NCI-H526 (cell line): Measurements from ENCODE around the gene B3GNT2.
"Not testable (repeated sequence)": the region's sequence is repeated elsewhere in the genome, so short reads cannot be mapped to it uniquely, and the experiment has no call there.

Experiments used
- DNase-seq, 2 experiments: peaks; one replicate each; lab custom pipeline; 2025; lab: John Stamatoyannopoulos, UW

Gene B3GNT2

DNA sequence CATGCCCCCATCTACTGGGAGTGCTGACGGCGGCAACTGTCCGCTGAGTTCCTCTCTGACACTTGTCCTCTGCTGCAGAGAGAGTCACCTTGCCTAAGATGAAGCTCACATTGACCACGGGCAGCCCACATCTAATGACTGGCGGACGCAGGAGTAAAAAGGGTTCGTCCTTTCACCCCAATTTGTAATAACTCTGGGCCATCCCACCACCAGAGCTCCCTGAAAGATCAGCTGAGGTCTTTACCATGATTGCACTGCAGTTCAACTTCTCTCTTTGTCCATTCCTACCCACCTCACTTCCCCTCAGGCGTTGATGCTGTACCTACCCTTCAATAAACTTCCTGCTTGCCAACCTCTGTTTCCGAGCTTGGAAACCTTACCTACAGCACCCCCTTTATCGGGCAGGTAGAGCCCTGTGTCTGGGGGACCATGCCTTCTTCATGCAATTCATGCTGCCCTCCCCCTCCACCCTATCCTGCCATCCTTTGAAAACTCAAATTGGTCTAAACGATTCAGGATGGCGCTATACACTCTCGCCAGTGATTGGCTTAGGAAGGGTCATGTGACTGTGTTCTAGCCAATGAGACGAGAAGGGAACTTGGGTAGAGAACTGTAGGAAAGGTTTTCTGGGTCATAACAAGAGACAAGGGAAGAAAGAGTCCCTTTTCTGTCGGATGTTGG is 10.3 kb upstream of the B3GNT2 start:
- DNase-seq: no peak

DNA sequence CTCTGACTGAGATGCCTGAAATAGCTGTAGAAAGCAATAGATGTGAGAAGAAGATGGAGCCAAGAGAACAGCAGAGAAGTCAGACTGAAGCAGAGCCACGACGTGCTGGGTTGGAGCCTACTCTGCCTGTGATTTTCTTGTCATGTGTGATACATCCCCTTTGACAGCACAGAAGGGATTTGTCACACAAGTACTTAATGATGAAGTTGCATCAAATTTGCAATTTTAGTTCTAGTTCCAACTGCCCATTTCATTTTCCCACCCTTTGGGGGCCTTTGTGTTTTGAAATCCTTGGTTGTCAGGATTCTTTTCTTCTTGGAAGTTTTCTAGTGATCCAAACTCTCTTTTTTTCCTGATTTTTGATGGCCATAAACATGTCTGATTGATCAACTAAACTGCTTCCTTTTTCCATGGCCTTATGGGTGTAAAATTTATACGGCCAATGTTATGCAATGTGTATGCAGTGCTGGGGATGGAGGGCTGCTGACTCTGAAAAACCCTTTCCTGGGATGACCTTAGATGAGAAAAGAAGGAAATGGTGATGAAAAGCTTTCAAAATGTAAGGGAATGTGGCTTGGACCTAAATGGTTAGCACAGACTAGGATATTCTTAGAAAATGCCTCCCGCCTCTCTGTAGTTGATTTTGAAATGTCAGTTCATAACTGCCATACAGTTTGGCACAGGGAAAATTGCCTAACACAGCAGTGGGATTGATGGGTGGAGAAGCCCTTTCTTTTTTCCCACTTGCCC is 9.6 kb upstream of the B3GNT2 start:
- DNase-seq: no peak

DNA sequence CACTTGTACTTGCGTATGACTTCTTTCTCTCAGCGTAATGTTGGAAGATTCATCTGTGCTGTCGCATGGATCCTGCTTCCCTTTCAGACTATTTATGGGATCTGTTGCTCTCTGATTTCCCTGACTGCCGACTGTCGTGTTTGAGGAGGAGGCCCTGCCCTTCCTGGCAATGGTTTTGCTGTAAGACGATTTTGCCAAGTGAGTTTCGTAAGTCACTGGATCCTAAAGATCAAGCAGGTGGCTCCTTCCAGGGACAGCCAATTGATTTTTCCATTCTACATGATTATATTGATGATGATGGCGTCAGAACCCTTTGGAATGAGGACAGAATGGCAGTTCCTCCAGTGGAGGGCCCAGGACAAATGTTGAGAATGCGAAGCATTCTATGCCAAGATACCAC is 8.7 kb upstream of the B3GNT2 start:
- DNase-seq: no peak

DNA sequence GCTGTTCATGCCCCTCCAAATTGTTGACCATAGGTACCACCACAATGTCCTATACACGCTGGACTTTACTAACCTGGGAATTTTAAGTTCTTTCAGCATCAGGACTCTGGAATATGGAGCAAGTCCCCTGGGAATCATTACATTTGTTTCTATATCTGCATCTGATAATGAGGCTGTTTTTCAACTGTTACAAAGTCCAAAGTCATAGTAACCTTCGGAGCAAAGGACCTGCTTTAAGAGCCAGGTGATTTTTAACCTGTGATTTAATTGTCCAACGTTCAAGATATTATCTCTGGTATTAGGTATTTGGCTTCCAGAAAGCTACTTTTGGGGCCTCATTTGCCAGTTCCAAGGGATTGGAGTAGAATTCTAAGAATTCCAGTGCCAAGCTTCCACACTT is 7.5 kb upstream of the B3GNT2 start:
- DNase-seq: peak in 1 of 2 experiments; percentile 61

DNA sequence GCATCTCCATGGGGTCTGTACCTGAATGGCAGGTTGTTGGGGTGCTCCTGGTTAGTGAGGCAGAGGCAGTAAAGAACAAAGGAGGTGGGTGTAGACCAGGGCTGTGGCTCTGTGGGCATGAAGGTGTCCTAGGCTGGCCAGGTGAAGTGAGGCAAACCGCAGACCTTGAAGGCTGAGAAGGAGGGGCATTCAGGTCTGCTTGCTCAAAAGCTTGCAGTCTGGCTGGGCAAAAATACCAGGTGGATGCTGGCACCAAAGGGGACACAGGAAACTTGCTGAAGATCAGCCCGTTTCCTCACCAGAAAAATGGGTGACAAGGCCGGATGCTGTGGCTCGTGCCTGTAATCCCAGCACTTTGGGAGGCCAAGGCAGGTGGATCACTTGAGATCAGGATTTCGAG is 6.7 kb upstream of the B3GNT2 start:
- no peak for DNase-seq

DNA sequence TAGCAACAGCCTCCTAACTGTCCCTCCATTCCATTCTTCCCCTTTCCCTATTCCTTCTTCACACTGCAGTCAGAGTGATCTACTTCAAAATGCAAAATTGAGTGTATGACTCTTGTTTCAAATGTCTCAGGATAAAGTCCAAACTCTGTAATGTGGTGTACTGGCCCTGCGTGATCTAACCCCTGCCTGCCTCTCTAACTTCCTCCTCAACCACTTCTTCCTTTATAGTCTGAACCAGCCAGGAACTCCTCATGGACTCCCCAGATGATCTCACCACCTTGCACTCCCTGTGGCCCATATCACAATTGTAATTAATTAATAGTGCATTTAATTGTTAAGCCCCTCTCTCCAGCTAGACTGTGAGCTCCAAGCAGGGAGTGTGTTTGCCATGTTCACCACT is 3.1 kb upstream of the B3GNT2 start:
- DNase-seq: no peak

DNA sequence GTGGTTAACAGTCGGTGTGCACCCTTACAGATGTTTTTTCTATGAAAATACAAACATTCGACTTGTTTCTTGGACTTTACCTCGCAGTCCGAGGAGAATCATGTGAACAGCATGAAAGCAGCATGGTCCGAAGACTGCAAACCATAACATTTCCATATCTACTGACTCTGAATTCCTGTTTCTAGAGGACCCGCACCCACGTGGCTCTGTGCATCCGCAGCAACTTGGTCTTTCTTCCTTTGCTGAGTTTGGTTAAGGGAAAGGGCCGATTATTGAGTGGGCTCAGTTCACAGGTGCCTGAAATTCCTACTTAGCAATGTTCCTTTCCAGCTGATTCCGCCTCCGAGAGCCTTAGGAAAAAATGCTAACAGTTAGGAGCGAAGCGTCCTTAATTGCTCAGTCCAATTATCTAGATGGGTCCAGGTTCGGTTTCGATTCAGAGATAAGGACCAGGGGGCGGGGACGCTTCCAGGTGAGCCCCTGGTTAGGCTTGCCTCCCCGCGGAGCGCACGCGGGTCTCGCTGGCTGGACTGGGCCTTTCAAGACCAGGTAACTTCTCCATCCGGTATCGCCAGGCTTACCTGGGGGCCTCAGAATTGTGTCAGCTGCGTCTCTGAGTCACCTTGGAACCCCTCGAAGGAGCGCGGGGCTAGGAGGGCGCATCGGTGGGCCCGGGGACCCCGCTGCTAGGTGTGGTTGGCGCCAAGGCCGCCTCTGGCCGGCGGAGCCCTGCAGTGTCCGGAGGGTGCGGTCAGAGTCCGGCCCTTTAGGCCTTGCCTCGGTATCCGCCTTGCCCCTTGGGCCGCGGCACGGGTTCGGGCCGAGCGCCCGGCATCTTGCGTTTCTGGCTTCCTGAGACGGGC is 1.1 kb upstream of the B3GNT2 start:
- peak in 1 of 2 experiments; percentile 39 for DNase-seq

DNA sequence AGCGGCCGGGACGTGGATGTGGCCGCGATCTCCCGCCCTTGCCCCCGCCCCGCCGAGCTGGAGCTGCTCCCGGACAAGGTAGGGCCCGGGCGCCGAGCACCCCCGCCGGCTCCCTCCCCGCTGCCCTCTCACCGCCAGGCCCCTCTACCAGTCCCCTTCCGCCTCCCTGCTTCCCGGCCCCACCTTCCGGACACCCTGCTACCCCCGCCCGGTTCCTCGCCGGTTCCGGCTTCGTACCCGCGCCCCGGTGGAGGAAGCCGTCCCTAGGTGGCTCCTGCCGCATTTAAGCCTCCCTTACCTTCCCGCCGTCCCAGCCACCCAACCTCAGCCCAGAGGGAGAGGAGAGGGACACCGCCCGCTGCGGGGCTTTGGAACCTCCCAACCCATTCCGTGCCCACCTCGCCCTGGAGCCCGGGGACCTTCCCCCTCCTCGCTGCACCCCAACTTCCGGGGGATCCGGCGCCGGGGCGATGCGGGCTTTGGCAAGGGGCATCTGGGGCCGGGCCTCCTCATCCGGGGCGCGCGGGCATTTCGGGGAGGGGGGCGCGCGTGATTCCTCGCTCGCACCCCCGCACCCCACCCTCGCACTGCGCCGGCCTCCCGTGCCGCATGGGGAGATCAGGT is 475 bp downstream of the B3GNT2 start:
- peak; percentile 60 to 92 for DNase-seq

DNA sequence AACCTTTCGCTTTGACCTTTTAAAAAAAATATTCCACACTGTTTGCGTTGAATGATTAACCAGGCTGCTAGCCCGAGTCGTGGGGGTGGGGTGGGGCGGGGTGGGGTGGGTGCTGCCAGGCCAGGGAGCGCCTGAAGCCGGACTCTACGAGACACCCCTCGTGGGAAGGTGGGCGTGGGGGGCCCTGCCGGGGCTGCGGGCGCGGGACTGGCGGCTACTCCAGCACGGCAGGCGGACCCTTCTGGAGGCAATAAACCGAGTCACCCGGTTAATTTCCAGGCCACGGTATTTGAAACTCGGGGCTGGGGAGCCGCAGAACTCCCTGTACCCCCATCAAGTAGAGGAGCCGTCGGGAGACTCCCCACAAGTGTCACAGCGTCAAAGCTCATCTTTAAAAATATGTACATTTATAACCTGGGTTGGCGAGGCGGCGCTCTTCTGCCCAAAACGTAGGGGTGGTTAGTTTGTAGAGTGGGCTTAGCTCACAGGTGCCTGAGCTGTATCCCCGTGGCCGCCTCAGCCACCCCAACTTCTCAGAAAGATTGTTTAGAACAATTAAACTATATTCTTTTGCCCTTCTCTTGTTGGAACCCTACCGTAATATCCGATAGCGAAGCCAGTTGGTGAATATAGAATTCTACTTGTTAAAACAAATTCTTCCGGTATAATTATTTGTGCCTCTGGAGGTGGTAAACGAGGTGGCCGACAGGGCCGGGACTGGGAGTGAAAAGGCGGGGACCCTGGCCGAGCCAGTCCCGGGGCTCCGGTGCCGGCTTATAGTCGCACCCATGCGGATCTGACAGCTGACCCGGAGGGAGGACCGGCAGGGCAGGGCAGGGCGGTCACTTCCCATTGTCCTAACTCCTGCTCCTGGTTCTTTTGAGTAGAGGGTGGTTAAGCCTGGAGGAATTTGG is 1.4 kb downstream of the B3GNT2 start:
- DNase-seq: peak in 1 of 2 experiments; percentile 46

DNA sequence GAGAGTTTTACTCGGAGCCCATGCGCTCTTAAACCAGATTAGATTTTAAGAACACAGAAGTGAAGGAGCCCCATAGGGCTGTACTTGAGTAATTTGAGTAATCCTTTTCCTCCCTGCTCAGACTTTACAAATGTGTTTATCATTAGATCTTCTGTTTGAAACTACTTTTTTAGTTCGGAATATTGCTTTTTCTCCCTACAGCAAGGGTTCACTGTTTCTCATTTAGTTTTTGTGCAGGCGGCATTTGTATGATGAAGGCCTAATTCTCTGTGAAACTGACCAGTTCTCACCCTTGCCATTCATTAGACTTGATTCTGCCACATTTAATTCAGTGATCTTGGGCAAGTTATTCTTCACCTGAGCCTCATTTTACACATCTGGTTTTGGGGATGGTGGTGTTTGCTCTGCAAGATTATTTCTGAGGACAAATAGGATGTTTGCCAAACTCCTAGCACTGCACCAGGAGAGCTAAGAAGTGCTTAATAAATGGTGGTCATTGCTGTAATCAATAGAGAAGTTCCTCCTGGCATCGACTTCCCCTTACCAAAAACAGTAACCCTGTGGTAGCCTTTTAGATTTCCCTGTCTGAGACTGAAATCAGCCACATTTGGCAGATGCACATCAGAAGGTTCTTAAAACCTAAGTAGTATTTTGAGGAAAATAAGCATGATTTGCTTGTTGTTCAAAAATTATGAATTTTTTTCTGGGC is 2.2 kb downstream of the B3GNT2 start:
- no peak for DNase-seq

DNA sequence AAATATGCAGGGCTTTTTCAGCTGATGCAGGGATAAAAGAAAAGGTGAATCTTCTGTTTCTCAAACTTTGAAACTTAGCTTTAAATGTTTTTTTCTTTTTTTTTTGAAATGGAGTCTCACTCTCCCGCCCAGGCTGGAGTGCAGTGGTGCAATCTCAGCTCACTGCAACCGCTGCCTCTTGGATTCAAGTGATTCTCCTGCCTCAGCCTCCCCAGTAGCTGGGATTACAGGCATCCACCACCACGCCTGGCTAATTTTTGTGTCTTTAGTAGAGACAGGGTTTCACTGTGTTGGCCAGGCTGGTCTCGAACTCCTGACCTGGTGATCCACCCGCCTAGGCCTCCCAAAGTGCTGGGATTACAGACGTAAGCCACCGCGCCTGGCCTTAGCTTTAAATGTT is 2.9 kb downstream of the B3GNT2 start:
- DNase-seq: not testable (repeated sequence)

DNA sequence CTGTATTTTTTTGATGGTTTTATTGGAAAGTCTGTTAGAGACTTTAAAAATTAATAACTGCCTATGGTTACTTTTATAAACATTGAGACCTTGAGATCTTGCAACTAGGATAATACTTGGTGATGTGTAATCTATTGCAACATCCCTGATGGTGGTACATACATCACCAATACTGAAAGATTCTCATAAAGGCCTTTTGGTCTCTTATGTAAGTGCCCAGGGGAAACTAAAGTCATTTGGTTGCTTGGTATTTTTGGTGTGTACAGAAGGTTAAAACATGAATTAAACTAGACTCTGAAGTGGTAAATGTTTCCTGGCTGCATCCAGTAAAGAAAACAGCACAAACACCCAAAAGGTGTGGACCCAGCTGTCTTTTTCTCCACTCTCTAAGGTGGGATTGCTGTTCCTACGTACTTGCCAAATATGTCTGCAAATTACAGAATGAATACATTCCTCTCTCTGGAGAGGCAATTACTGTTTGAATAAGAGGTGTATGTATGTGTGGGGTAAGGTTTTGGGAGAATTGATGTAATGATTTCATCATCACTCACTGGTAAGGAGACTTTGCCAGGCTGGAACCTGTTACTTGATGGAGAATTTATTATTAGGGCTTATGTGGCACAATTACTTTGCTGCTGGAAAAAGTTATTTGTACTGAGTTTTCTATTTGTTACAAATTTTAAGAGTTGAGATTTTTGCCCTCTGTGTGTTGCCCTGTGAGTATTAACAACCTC is 3.6 kb downstream of the B3GNT2 start:
- no peak for DNase-seq

DNA sequence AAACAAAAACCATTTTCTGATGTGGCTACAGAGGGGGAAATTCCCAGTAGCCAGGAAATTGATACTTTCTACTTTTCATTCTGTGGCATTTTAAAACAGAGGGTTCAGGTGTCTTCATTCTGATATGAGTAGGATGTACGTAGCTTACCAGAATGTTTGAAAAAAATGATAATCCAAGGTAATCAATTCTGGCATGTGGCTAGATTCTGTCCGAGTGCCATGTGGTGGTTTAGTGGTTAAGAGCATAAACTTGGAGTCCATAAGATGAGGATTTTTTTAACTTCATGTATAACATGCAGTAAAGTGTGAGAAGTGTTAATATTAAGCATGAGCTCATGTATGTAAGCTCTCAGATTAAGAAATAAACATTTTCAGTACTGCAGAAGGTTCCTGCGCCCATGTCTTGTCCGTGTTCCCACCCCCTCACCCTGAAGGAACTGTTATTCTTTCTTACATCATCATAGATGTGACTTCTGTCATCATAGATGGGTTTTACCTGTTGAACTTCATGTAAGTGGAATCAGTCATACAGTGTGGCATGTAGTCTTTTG is 4.5 kb downstream of the B3GNT2 start:
- no peak for DNase-seq

DNA sequence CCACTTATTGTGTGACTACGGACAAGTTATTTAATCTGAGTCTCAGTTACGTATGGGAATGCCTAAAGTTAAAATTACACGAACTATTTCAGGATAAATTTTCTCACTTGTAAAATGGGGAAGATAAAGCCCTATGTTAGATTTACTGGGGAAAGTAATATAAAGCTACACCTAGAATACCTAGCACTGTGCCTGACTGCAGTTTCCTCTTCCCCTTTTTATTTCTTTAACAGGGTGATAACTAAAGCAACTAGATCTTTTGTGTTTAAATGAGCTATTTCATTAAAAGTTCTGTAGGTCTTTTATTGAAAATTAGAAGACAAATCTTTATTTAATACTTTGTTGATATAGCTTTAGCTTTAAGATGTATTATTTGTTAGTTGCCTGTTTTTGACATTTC is 5.0 kb downstream of the B3GNT2 start:
- no peak for DNase-seq

DNA sequence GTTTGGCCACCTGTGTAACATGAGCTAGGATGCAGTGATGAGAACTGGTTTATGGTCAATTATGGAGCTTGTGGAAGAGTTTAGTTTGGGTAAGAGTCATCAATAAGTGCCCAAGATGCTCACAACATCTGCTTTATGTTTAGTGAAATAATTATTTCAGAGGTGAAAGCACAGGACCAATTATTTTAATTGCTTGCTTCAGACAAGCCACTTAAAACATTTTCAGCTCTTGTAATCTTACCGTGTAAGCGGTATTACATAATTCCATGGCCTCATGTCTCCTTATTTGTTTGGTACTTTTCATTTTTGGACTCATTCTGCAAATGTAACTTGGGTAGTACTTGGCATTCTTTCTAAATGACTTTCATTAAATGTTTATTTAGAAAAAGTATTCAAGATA is 5.4 kb downstream of the B3GNT2 start:
- DNase-seq: no peak

DNA sequence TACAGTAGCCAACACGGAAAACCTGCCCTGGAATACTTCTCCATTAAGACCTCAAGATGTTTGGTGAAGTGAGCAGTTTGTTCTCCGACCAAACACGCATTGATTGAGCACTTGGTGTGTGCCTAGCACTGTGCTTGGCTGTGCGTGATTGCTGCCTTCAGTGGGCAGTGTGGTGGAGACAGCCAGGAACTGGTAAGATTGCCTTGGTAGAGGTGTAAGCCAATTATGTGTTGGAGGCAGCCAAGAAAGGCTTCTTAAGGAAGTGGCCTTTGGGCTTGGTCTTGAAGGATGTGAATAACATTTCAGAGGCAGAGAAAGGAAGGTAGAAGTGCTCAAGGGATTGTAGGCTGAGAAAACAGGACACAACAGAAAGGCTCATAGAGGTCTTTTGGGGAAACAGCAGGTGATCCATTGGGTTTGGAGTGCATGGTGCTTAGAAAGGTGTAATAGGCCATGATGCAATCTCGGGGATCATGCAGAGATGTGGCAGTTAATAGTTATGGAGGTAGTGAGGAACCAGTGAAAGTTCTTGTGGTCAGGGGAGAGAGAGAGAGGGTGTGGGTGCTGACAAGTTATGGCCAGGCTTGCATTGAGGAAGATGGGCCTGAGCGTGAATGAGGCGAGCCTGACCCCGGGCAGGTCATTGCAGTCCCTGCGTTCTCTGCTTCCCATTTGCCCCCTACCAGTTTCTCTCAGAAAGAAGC is 6.3 kb downstream of the B3GNT2 start:
- DNase-seq: no peak

DNA sequence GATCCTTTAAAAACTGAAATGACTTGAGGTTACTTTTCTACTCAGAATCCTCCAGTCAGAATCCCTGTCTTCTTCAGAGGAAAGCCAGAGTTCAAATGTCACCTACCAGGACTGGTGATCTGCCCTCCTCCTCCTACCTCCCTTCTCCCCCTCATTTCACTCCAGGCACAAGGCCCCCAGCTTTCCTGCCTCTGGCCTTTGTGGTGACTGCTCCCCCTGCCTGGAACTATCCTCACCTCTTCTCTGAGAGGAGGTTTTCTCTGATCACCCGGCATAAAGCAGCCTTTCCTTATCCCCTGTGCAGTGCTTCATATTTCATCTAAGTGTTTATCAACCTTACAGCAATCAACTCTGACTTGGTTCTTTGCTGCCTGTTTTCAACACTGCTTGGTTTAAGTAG is 6.8 kb downstream of the B3GNT2 start:
- no peak for DNase-seq

DNA sequence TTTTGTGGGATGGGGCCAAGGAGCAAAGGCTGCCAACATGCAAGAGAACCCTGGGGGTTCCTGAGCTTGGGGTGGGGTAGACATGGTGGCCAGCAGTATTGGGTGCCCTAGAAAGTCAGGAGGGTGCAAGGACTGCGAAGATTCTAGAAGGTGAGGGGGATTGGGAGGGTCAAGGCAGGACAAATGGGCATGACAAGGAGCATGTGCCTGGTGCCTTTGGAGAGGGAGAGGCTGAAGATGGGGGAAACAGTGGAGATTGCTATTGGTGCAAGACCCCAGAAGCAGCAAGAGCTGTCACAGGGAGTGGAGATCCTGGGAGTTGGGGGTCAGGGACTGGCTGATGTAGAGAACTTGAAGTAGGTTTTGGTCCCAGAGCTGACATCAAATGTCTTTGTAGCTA is 7.5 kb downstream of the B3GNT2 start:
- DNase-seq: no peak

DNA sequence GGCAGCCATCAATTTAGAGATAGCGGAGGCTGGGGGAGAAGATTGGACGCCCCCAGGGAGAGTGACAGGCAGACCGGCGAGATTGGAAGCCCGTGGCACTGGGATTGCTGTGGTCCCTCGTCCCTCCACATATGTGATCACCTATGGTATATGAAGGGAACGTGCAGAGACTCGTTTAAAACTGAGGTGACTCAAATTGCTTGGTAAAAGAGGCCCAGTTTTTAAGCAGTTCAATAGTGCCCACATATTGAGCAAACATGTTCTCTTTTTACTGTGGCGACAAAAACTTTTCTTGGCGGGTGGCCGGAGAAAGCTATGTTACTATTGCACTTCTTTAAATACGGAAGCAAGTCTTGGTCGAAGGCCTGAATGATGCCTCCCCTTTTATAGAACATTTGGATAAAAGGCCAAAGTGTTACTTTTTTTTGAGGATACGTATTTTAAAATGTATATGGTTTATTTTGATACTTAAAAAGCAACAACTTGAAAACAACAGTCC is 9.1 kb downstream of the B3GNT2 start:
- DNase-seq: no peak
